Immature natural killer cell (primary cell): ENCODE data around the gene PDCD7. TPM values are rescaled to one million over a fixed set of nuclear protein-coding genes. Genes with fewer than 3 reads are reported as not detected.
"Not testable (repeated sequence)": the region's sequence is repeated elsewhere in the genome, so short reads cannot be mapped to it uniquely, and the experiment has no call there.

ENCODE experiments used
- DNase-seq, 3 donors: peaks; one replicate each; pipeline ENCODE4 v3.0.0; 2022; ENCODE audit warnings: mixed read lengths in 1 of 3
- H3K27ac Mint-ChIP-seq, 6 donors: one replicate each; pipeline ENCODE4 v1.8.0; 2020; ENCODE audit warnings: mixed read lengths in 6 of 6, mild to moderate bottlenecking in 5 of 6, inconsistent platforms in 4 of 6, moderate library complexity in 3 of 6
- H3K27me3 Mint-ChIP-seq, 3 donors: one replicate each; pipeline ENCODE4 v1.8.0; 2020 to 2021; ENCODE audit warnings: low read depth in 3 of 3, mild to moderate bottlenecking in 3 of 3, mixed read lengths in 3 of 3, moderate library complexity in 3 of 3, inconsistent platforms in 1 of 3
- H3K36me3 Mint-ChIP-seq, 3 donors: one replicate each; pipeline ENCODE4 v1.8.0; 2020; ENCODE audit warnings: mixed read lengths in 3 of 3, inconsistent platforms in 2 of 3, mild to moderate bottlenecking in 2 of 3
- H3K4me1 Mint-ChIP-seq, 2 donors: one replicate each; pipeline ENCODE4 v1.8.0; 2020; ENCODE audit warnings: inconsistent platforms in 2 of 2, mild to moderate bottlenecking in 2 of 2, mixed read lengths in 2 of 2, moderate library complexity in 1 of 2
- H3K4me3 Mint-ChIP-seq, 5 donors: one replicate each; pipeline ENCODE4 v1.8.0; 2020; ENCODE audit warnings: mild to moderate bottlenecking in 5 of 5, mixed read lengths in 5 of 5, inconsistent platforms in 3 of 5, moderate library complexity in 3 of 5
- H3K9me3 Mint-ChIP-seq, 6 donors: one replicate each; pipeline ENCODE4 v1.8.0; 2020; ENCODE audit warnings: mild to moderate bottlenecking in 6 of 6, mixed read lengths in 6 of 6, inconsistent platforms in 4 of 6, moderate library complexity in 3 of 6
- polyA plus RNA-seq, 3 donors: library from polyadenylated mRNA; unstranded; fragments of 300-500 nt; fragmentation: Illumina TruSeq; gene quantifications; one replicate each; pipeline ENCODE4 v1.2.3, GENCODE V29; 2021

PDCD7 gene
- polyA plus RNA-seq, 3 donors from 2014 or later: 8.9 to 14.7 (median 14.4) TPM

- Mint-ChIP-seq H3K27ac (no peak overlapping the region), H3K4me3 (no peak overlapping the region), H3K36me3 (peaks cover 22 to 47% (median 23%) of the 10 kb centered on the region in 3 donors), H3K27me3 (peaks cover 0 to 2% (median 0%) of the 10 kb centered on the region in 3 donors), H3K9me3 (no peaks in the 10 kb centered on the region), H3K4me1 (peaks cover 0 to 5% of the 10 kb centered on the region in 2 donors)
- no peak for DNase-seq
These were observed 23.1 kb upstream of the PDCD7 start for GRCh38 chr15:65156692-65157091.

GRCh38 chr15:65154720-65155119 lies 21.1 kb upstream of the PDCD7 start:
- no peaks in the 10 kb centered on the region for H3K9me3 Mint-ChIP-seq
- no peak for DNase-seq
- no peak overlapping the region for H3K4me3 Mint-ChIP-seq
- peaks cover 20 to 51% (median 22%) of the 10 kb centered on the region in 3 donors for H3K36me3 Mint-ChIP-seq
- H3K27me3 Mint-ChIP-seq: no peaks in the 10 kb centered on the region
- H3K4me1 Mint-ChIP-seq: no peaks in the 10 kb centered on the region
- H3K27ac Mint-ChIP-seq: peak overlapping the region in 2 of 6 donors; percentile 22 to 46

DNA sequence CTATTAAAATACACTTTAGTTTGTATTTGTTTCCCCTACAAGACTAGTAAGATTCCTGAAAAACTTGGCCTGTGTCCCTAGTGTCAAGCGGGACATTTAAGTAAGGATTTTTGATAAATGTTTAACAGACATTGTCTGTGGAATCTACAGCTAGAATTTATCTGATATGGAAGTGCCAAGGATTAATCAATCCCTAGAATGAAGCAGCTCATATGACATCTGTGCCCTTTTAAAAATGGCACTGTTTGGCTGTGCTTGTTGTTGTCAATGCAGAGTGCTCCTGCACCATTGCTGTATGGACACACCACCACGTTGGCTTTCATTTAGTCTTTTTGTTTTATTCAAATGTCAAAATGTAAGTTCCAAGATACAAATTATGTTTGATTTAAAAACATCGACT lies 14.3 kb upstream of the PDCD7 start:
- no peak overlapping the region for H3K4me3 Mint-ChIP-seq
- H3K27ac Mint-ChIP-seq: peak overlapping the region in 1 of 6 donors; percentile 8
- DNase-seq: no peak
- H3K9me3 Mint-ChIP-seq: no peaks in the 10 kb centered on the region
- H3K36me3 Mint-ChIP-seq: peaks cover 0 to 9% (median 4%) of the 10 kb centered on the region in 3 donors
- no peaks in the 10 kb centered on the region for H3K4me1 Mint-ChIP-seq
- H3K27me3 Mint-ChIP-seq: peaks cover 0 to 1% (median 0%) of the 10 kb centered on the region in 3 donors

DNA sequence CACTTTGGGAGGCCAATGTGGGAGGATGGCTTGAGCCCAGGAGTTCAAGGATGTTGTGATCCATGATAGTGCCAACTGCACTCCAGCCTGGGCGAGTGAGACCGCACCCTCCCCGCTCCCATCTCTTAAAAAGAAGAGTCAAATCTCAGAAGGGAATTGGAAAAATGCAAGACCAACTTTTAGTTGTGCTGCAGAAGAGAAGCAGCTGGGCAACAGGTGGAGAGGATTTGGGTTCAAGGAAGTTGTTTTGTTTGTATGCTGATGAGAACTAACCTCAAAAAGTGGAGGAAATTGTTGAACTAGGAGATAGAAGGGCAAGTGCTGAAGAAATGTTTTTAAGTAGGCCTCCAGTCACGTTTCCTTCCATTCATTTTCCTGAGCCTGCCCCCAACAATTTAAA lies 12.8 kb upstream of the PDCD7 start:
- no peak overlapping the region for H3K4me3 Mint-ChIP-seq
- H3K27ac Mint-ChIP-seq: peak overlapping the region in 5 of 6 donors; percentile 3 to 69 (median 38)

DNA sequence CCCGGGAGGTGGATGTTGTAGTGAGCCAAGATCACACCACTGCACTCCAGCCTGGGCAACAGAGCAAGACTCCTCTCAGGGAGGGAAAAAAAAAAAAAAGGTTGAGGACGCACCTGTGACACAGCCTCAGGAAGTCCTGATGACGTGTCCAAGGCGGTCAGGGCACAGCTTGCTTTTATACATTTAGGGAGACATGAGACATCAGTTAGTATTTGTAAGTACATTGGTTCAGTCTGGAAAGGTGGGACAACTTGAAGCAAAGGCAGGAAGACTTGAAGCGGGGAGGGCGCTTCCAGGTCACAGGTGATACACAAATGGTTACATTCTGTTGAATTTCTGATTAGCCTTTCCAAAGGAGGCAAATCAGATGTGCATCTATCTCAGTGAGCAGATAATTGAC lies 5.0 kb upstream of the PDCD7 start:
- H3K4me1 Mint-ChIP-seq, H3K9me3 Mint-ChIP-seq, H3K4me3 Mint-ChIP-seq, DNase-seq, H3K27me3 Mint-ChIP-seq, H3K36me3 Mint-ChIP-seq, H3K27ac Mint-ChIP-seq: not testable (repeated sequence)

More for the DNA sequence above, 12.8 kb upstream of the PDCD7 start:
- Mint-ChIP-seq H3K36me3 (peaks cover 0 to 4% (median 2%) of the 10 kb centered on the region in 3 donors), H3K4me1 (no peaks in the 10 kb centered on the region), H3K9me3 (no peaks in the 10 kb centered on the region), H3K27me3 (peaks cover 0 to 1% (median 0%) of the 10 kb centered on the region in 3 donors)
- no peak for DNase-seq

DNA sequence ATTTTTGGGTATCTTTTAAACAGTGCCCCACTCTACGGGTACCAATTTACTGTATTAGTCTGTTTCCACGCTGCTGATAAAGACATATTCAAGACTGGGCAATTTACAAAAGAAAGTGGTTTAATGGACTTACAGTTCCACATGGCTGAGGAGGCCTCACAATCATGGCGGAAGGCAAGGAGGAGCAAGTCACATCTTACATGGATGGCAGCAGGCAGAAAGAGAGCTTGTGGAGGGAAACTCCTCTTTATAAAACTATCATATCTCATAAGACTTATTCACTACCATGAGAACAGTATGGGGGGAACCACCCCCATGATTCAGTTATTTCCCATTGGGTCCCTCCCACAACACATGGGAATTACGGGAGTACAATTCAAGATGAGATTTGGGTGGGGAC lies 4.3 kb upstream of the PDCD7 start:
- H3K27ac Mint-ChIP-seq, H3K4me3 Mint-ChIP-seq, H3K36me3 Mint-ChIP-seq, H3K9me3 Mint-ChIP-seq, H3K27me3 Mint-ChIP-seq, DNase-seq: not testable (repeated sequence)
- H3K4me1 Mint-ChIP-seq: peaks cover 6 to 10% of the 10 kb centered on the region in 2 donors

- Mint-ChIP-seq H3K27ac (peak overlapping the region in 1 of 6 donors; percentile 12), H3K4me1 (peaks cover 13 to 18% of the 10 kb centered on the region in 2 donors)
- not testable (repeated sequence) for DNase-seq, H3K36me3 Mint-ChIP-seq, H3K9me3 Mint-ChIP-seq, H3K27me3 Mint-ChIP-seq, H3K4me3 Mint-ChIP-seq
These were observed 3.5 kb upstream of the PDCD7 start for GRCh38 chr15:65137089-65137488.

- H3K4me1 Mint-ChIP-seq: peaks cover 27 to 34% of the 10 kb centered on the region in 2 donors
- H3K27me3 Mint-ChIP-seq: peaks cover 5 to 7% (median 6%) of the 10 kb centered on the region in 3 donors
- H3K4me3 Mint-ChIP-seq: peak overlapping the region; percentile 55 to 95 (median 91)
- peak overlapping the region in 4 of 6 donors; percentile 60 to 97 (median 81) for H3K27ac Mint-ChIP-seq
- DNase-seq: no peak
- no peaks in the 10 kb centered on the region for H3K9me3 Mint-ChIP-seq
- no peaks in the 10 kb centered on the region for H3K36me3 Mint-ChIP-seq
These were observed 930 bp upstream of the PDCD7 start for GRCh38 chr15:65134538-65134937.

- Mint-ChIP-seq H3K27me3 (peaks cover 5 to 7% (median 6%) of the 10 kb centered on the region in 3 donors), H3K27ac (peak overlapping the region; percentile 78 to 87 (median 83)), H3K36me3 (peaks cover 0 to 5% (median 3%) of the 10 kb centered on the region in 3 donors), H3K9me3 (no peaks in the 10 kb centered on the region), H3K4me3 (peak overlapping the region; percentile 82 to 95 (median 85)), H3K4me1 (peaks cover 34 to 42% of the 10 kb centered on the region in 2 donors)
- DNase-seq: peak in 2 of 3 donors; percentile 40 to 44
These were observed 595 bp downstream of the PDCD7 start for GRCh38 chr15:65132878-65133547.

DNA sequence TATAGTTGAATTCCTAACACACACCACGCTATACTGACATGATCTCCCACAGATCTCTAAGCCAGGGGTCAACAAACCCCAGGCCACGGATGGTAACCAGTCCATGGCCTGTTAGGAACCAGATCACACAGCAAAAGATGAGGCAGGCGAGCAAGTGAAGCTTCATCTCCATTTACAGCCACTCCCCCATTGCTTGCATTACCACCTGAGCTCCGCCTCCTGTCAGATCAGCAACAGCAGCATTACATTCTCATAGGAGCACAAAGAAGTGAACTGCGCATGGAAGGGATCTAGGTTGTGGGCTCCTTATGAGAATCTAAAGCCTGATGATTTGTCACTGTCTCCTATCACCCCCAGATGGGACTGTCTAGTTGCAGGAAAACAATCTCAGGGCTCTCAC lies 2.7 kb downstream of the PDCD7 start:
- Mint-ChIP-seq H3K4me3 (peak overlapping the region in 2 of 5 donors; percentile 10 to 35), H3K27ac (peak overlapping the region in 2 of 6 donors; percentile 5 to 62), H3K9me3 (no peaks in the 10 kb centered on the region), H3K36me3 (peaks cover 4 to 15% (median 8%) of the 10 kb centered on the region in 3 donors), H3K27me3 (peaks cover 3 to 7% (median 6%) of the 10 kb centered on the region in 3 donors), H3K4me1 (peaks cover 39 to 50% of the 10 kb centered on the region in 2 donors)
- no peak for DNase-seq

- H3K9me3 Mint-ChIP-seq: no peaks in the 10 kb centered on the region
These were observed 18.1 kb downstream of the PDCD7 start for GRCh38 chr15:65115542-65115941.

GRCh38 chr15:65115086-65115485 lies 18.5 kb downstream of the PDCD7 start, which contains the start of gene UBAP1L:
Gene UBAP1L, minus strand, starts transcription at chr15:65115200. Its CDS starts 8,985 bp downstream, at chr15:65106215.
- Mint-ChIP-seq H3K9me3 (no peaks in the 10 kb centered on the region), H3K4me3 (no peak within 1 kb of the TSS), H3K27ac (no peak within 1 kb of the TSS), H3K4me1 (no peaks in the 10 kb centered on the region), H3K27me3 (no peaks in the 10 kb centered on the region), H3K36me3 (peaks cover 13 to 37% (median 22%) of the 10 kb centered on the region in 3 donors)
- DNase-seq: no peak

More at GRCh38 chr15:65115542-65115941, 18.1 kb downstream of the PDCD7 start:
- Mint-ChIP-seq H3K36me3 (peaks cover 13 to 37% (median 22%) of the 10 kb centered on the region in 3 donors), H3K27ac (no peak overlapping the region), H3K4me3 (no peak overlapping the region), H3K4me1 (no peaks in the 10 kb centered on the region), H3K27me3 (no peaks in the 10 kb centered on the region)
- DNase-seq: no peak

DNA sequence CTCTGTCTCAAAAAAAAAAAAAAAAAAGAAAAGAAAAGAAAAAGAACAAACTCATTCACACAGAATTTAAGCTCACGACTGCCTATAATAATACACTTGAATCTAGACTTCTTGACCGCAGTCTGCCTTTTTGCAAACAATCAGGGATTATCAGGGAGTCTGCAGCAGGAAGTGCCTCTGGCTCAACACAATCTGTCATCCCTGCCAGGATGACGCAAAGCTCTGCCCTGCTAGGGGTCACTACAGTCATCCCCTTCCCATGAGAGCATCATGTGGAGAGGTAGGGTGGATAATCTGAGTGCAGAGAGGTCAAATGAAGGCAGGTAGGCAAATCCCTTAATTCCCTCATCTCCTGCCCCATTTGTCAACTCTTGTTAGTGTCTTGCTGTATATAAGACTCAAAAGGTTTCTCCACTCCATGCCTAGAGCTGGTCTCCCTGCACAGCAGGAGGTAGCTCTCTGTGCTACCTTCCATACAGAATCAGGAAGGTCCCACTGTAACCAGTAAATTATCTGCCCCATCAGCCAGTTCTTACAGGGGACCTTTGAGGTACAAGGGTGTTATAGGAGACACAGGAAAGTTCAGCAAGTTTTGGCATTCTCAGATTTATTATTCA lies 22.8 kb downstream of the PDCD7 start:
- no peak for DNase-seq
- Mint-ChIP-seq H3K4me1 (no peaks in the 10 kb centered on the region), H3K9me3 (no peaks in the 10 kb centered on the region), H3K27ac (peak overlapping the region in 3 of 6 donors; percentile 6 to 64 (median 22)), H3K4me3 (no peak overlapping the region), H3K27me3 (peaks cover 0 to 2% (median 0%) of the 10 kb centered on the region in 3 donors), H3K36me3 (peaks cover 6 to 11% (median 9%) of the 10 kb centered on the region in 3 donors)

GRCh38 chr15:65106011-65106590 lies 27.5 kb downstream of the PDCD7 start:
- Mint-ChIP-seq H3K36me3 (peaks cover 6 to 17% (median 8%) of the 10 kb centered on the region in 3 donors), H3K4me1 (peaks cover 6 to 7% of the 10 kb centered on the region in 2 donors), H3K4me3 (no peak overlapping the region), H3K27ac (peak overlapping the region in 1 of 6 donors; percentile 13), H3K27me3 (peaks cover 0 to 4% (median 2%) of the 10 kb centered on the region in 3 donors), H3K9me3 (no peaks in the 10 kb centered on the region)
- DNase-seq: no peak
